BJ (cell line): Measurements from ENCODE around the gene RAB11FIP4. TPM values are rescaled to one million over a fixed set of nuclear protein-coding genes. Genes with fewer than 3 reads are reported as not detected.

Experiments used
- CTCF ChIA-PET: fragments of 350-600 bp; formaldehyde crosslinking; extraction: SDS; loops from one replicate; lab custom pipeline; 2021; ENCODE audit warnings: antibody characterized with exemption, inconsistent platforms; lab: Yijun Ruan, JAX
- POLR2A ChIA-PET: fragments of 300-600 bp; sonication (Branson Sonifier 250); formaldehyde crosslinking; extraction: SDS; loops from one replicate; lab custom pipeline; 2021; ENCODE audit warnings: antibody characterized with exemption; lab: Charles Lee
- DNase-seq: peaks from one replicate; pipeline ENCODE4 v3.0.0-alpha.2; 2011; ENCODE audit warnings: low read depth
- H3K27me3 ChIP-seq: 2 replicates; pipeline ENCODE4 v1.6.0; 2011; ENCODE audit warnings: low read length; ENCODE audit not compliant: control insufficient read depth, insufficient read depth
- H3K36me3 ChIP-seq: 2 replicates; pipeline ENCODE4 v1.5.1; 2011; ENCODE audit warnings: low read length; ENCODE audit not compliant: control insufficient read depth, insufficient read depth
- H3K4me3 ChIP-seq: 2 replicates; pipeline ENCODE4 v1.5.1; 2011; ENCODE audit warnings: low read depth, mild to moderate bottlenecking, control low read depth, low read length
- polyA plus RNA-seq: library from polyadenylated mRNA; depleted of rRNA; stranded (reverse); fragments of >200 nt; gene quantifications from 2 replicates; pipeline ENCODE4 v1.2.3, GENCODE V29; 2011
- TF ChIP-seq, protein P1 (sequence below): IDR thresholded peaks from 2 replicates; pipeline ENCODE4 v1.5.1; 2011; ENCODE audit warnings: low read depth, mild to moderate bottlenecking, control low read depth, inconsistent platforms, low read length, moderate library complexity; ENCODE audit not compliant: insufficient read depth

RAB11FIP4 gene
- polyA plus RNA-seq, 1 experiment = 0.15 TPM

DNA sequence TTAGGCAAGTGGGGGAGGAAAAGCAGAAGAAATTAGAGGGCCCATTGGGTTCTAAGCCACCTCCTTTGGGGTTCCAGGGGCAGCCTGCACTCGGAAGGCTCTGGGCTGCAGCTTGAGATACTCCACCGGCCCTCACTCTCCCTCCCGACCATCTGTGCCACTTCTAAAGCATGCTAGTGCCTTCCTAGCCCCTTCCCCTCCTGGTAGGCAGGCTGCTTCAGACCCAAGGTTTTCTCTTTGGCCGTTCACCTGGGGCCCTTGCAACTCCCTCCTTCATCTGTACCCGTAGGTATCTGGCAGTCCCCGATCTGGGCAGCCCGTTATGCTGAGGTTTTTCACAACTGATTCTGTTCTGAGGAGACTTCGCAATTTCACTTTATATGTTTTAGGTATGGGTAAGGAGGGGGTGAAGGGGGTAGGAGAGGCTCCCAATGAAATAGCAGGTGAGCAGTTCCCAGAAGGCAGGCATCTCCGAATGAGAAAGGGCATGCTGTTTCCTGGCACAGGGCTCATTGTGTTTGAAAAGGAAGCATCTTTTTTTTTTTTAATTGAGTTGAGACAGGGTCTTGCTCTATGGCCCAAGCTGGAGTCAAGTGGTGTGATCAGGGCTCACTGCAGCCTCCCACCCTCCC lies 98.7 kb downstream of the RAB11FIP4 start:
- DNase-seq = no peak
- TF ChIP-seq, protein P1, sequence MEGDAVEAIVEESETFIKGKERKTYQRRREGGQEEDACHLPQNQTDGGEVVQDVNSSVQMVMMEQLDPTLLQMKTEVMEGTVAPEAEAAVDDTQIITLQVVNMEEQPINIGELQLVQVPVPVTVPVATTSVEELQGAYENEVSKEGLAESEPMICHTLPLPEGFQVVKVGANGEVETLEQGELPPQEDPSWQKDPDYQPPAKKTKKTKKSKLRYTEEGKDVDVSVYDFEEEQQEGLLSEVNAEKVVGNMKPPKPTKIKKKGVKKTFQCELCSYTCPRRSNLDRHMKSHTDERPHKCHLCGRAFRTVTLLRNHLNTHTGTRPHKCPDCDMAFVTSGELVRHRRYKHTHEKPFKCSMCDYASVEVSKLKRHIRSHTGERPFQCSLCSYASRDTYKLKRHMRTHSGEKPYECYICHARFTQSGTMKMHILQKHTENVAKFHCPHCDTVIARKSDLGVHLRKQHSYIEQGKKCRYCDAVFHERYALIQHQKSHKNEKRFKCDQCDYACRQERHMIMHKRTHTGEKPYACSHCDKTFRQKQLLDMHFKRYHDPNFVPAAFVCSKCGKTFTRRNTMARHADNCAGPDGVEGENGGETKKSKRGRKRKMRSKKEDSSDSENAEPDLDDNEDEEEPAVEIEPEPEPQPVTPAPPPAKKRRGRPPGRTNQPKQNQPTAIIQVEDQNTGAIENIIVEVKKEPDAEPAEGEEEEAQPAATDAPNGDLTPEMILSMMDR = no peak
- Histone ChIP-seq H3K4me3 (no peak overlapping the region), H3K27me3 (peaks cover 37% of the 10 kb centered on the region), H3K36me3 (no peaks in the 10 kb centered on the region)
- POLR2A ChIA-PET = no interaction called here
- CTCF ChIA-PET = interaction anchor here (1.8 kb wide), 1 partner anchor 9 kb away, joined by 4 read pairs; no protein-coding TSS in a partner anchor

DNA sequence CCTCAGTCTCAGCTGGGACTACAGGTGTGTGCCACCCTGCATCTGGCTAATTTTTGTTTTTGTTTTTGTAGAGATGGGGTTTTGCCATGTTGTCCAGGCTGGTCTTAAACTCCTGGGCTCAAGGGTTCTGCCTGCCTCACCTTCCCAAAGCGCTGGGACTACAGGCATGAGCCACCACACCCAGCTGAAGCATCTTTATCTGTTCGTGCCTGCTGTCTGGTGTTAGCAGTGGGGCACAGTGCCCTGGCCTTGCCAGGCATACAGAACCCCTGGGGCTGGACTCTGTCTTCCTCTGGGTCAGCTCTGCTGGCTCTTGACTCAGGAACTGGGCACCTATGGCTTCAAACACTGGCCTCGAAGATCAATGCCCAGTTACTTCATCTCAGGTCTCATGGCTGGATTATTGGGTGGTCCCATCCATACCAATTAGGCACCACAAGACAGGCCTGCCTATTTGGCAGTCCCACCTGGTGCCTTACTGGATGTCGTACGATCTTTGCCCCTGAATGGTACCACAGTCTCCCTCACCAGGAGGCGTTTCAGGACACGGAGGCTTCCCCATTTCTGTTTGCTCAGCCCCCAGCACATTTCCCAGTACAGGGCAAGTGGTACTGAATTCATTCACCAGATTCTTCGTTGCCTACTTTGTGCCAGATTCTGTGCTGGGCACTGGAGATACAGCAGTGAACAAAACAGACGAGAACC lies 99.3 kb downstream of the RAB11FIP4 start:
- Histone ChIP-seq H3K27me3 (peaks cover 35% of the 10 kb centered on the region), H3K36me3 (no peaks in the 10 kb centered on the region), H3K4me3 (no peak overlapping the region)
- TF ChIP-seq, protein P1 = no peak
- no peak for DNase-seq
- ChIA-PET POLR2A (no interaction called here), CTCF (interaction anchor here (0.6 to 1.8 kb wide), 2 partner anchors 9 to 53 kb away, joined by 3 to 4 read pairs; no protein-coding TSS in a partner anchor)

DNA sequence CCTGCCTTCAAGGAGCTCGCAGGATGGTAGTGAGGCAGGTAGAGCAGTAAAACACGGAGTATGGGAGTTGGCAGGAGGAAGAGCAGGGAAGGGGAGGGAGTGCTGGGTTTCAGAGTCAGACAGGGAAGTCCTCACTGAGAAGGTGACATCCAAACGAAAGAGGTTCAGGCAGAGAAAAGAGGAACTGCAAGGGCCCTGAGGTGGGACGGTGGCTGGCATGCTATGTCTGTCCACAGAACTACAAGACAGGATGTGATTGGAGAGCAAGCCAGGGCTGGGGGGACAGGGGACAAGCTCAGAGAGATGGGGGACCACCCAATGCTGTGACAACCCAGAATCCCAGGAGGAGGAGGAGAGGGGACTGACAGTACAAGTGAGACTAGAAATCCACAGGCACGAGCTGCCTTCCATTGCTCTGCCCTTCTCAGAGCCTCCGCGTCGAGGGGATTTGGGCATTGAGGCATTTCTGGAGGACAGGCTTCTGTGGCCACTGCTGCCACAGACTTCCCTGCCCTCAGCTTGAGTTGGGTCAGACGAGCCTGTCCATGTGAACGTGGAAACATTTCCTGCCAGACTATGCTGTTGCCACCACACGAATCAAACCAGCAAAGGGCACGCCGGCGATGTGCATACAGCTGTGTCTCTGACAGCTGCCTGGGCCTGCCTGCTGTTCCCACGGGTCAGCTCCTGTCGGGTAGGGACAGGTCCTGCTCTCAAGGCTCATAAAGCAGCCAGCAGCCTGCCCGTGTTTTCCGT lies 100.1 kb downstream of the RAB11FIP4 start:
- TF ChIP-seq, protein P1 = no peak
- CTCF ChIA-PET = interaction anchor here (0.6 to 1.8 kb wide), 2 partner anchors 8 to 54 kb away, joined by 3 to 4 read pairs; no protein-coding TSS in a partner anchor
- DNase-seq = no peak
- no peak overlapping the region for H3K4me3 ChIP-seq
- H3K36me3 ChIP-seq = no peaks in the 10 kb centered on the region
- H3K27me3 ChIP-seq = peaks cover 41% of the 10 kb centered on the region
- POLR2A ChIA-PET = no interaction called here

DNA sequence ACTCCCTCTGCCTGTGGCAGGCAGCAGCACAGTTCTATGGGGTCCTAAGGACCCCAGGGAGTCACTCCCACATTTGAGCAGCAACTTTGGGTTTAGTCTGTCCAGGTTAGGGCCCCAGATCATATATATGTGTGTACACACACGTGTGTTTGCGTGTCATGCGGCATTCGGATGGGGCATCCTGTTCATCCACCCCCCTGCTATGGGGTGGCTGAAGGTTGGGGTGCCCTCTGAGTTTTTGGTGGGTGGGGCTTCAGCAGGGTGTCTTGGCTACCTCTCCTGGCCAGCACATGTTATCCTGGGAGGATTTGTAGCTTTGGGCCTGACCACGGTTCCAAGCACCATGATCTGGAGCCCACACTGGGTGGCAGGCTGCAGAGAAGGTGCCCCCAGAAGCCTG lies 100.7 kb downstream of the RAB11FIP4 start:
- no peak for DNase-seq
- H3K36me3 ChIP-seq = no peaks in the 10 kb centered on the region
- no peak overlapping the region for H3K4me3 ChIP-seq
- TF ChIP-seq, protein P1 = no peak
- peaks cover 40% of the 10 kb centered on the region for H3K27me3 ChIP-seq
- ChIA-PET CTCF (interaction anchor here (0.6 to 0.9 kb wide), 2 partner anchors 28 to 153 kb away, joined by 3 to 4 read pairs; no protein-coding TSS in a partner anchor), POLR2A (no interaction called here)
